ENCODE results near the gene SULT2B1. TPM values are rescaled to one million over a fixed set of nuclear protein-coding genes. Genes with fewer than 3 reads are reported as not detected.

The SULT2B1 gene
- total and polyA plus RNA-seq, 2 experiments from 2014 or later: 0.79 TPM; not detected in 1

- peak; percentile 100 for DNase-seq (ENCODE audit: low spot score)
- peak overlapping the region; percentile 82 for H3K4me2 ChIP-seq
- H3K27me3 ChIP-seq: no peaks in the 10 kb centered on the region
- H3K79me2 ChIP-seq: peaks cover 23% of the 10 kb centered on the region
- TF ChIP-seq EZH2 (IDR thresholded peaks at IDR 0.05; ENCODE audit: borderline replicate concordance): no peak
- no peak for TF ChIP-seq CTCF (IDR thresholded peaks at IDR 0.05; ENCODE audit: poor library complexity)
- no peak for TF ChIP-seq EZH2phosphoT487 (IDR thresholded peaks at IDR 0.05; ENCODE audit: low read depth, severe bottlenecking, unreplicated experiment)
- H3K4me1 ChIP-seq (ENCODE audit: insufficient read depth): peaks cover 24% of the 10 kb centered on the region
- H2AFZ ChIP-seq: peak overlapping the region; percentile 74
- H3K9me2 ChIP-seq (replicated peaks; ENCODE audit: insufficient read depth): no peaks in the 10 kb centered on the region
- H3K4me3 ChIP-seq: peak overlapping the region; percentile 65
- peak overlapping the region; percentile 90 for H3K27ac ChIP-seq
- 2% methylated on average over 36 of the region's 40 CpGs for WGBS (ENCODE audit: low lambda C conversion rate, missing lambda C conversion rate)
- H3K9me3 ChIP-seq (ENCODE audit: low read depth): no peaks in the 10 kb centered on the region
- no peaks in the 10 kb centered on the region for H4K20me1 ChIP-seq (ENCODE audit: insufficient read depth, poor library complexity, severe bottlenecking)
- H3K36me3 ChIP-seq (replicated peaks; ENCODE audit: insufficient read depth, low read depth): no peaks in the 10 kb centered on the region
Measured at GRCh38 chr19:48624067-48624594, 72.2 kb downstream of the SULT2B1 start.

GRCh38 chr19:48624791-48625723 is 73.1 kb downstream of the SULT2B1 start:
- WGBS (ENCODE audit: low lambda C conversion rate, missing lambda C conversion rate): 45% methylated on average over 20 of the region's 24 CpGs

GRCh38 chr19:48625891-48626327 is 73.9 kb downstream of the SULT2B1 start:
- DNase-seq (ENCODE audit: low spot score): peak; percentile 21
- Histone ChIP-seq H3K27ac (no peak overlapping the region), H3K4me3 (no peak overlapping the region), H3K9me3 (ENCODE audit: low read depth) (no peaks in the 10 kb centered on the region), H3K36me3 (replicated peaks; ENCODE audit: insufficient read depth, low read depth) (no peaks in the 10 kb centered on the region), H3K27me3 (no peaks in the 10 kb centered on the region), H3K9me2 (replicated peaks; ENCODE audit: insufficient read depth) (no peaks in the 10 kb centered on the region), H3K4me1 (ENCODE audit: insufficient read depth) (peaks cover 36% of the 10 kb centered on the region), H3K79me2 (peaks cover 21% of the 10 kb centered on the region), H2AFZ (no peak overlapping the region), H4K20me1 (ENCODE audit: insufficient read depth, poor library complexity, severe bottlenecking) (no peaks in the 10 kb centered on the region), H3K4me2 (peak overlapping the region; percentile 82)
- WGBS (ENCODE audit: low lambda C conversion rate, missing lambda C conversion rate): 91% methylated on average over 30 of the region's 30 CpGs
- TF ChIP-seq EZH2 (IDR thresholded peaks at IDR 0.05; ENCODE audit: borderline replicate concordance): no peak
- no peak for TF ChIP-seq EZH2phosphoT487 (IDR thresholded peaks at IDR 0.05; ENCODE audit: low read depth, severe bottlenecking, unreplicated experiment)
- no peak for TF ChIP-seq CTCF (IDR thresholded peaks at IDR 0.05; ENCODE audit: poor library complexity)

More at GRCh38 chr19:48624791-48625723, 73.1 kb downstream of the SULT2B1 start:
- Histone ChIP-seq H3K9me2 (replicated peaks; ENCODE audit: insufficient read depth) (no peaks in the 10 kb centered on the region), H3K4me3 (peak overlapping the region; percentile 65), H3K4me2 (peak overlapping the region; percentile 82), H3K9me3 (ENCODE audit: low read depth) (no peaks in the 10 kb centered on the region), H4K20me1 (ENCODE audit: insufficient read depth, poor library complexity, severe bottlenecking) (no peaks in the 10 kb centered on the region), H3K27me3 (no peaks in the 10 kb centered on the region), H3K79me2 (peaks cover 23% of the 10 kb centered on the region), H2AFZ (no peak overlapping the region), H3K36me3 (replicated peaks; ENCODE audit: insufficient read depth, low read depth) (no peaks in the 10 kb centered on the region), H3K4me1 (ENCODE audit: insufficient read depth) (peaks cover 28% of the 10 kb centered on the region), H3K27ac (peak overlapping the region; percentile 90)
- peak; percentile 73 for DNase-seq (ENCODE audit: low spot score)
- TF ChIP-seq EZH2phosphoT487 (IDR thresholded peaks at IDR 0.05; ENCODE audit: low read depth, severe bottlenecking, unreplicated experiment): no peak
- TF ChIP-seq CTCF (IDR thresholded peaks at IDR 0.05; ENCODE audit: poor library complexity): no peak
- TF ChIP-seq EZH2 (IDR thresholded peaks at IDR 0.05; ENCODE audit: borderline replicate concordance): no peak
